K562 (cell line): ENCODE data around the gene CGN. TPM values are rescaled to one million over a fixed set of nuclear protein-coding genes. Genes with fewer than 3 reads are reported as not detected.

Experiments used
- ATAC-seq: fragments of 200-7000 bp; cut with Tn5 transposase; 3 replicates; pipeline ENCODE4 v1.9.1; 2020; ENCODE audit warnings: moderate library complexity
- BruUV-seq: library from RNA; stranded (reverse); fragments of 400-500 nt; replicated peaks from 2 replicates; lab custom pipeline; 2021; lab: Mats Ljungman, UMichigan
- CTCF ChIA-PET: fragments of 300-600 bp; formaldehyde crosslinking; extraction: SDS; loops from one replicate; lab custom pipeline; 2021; ENCODE audit warnings: low intra/inter-chr PET ratio; lab: Yijun Ruan, JAX
- POLR2A ChIA-PET: fragments of 300-600, 350-650 bp; sonication (Branson Sonifier 250); formaldehyde crosslinking; extraction: SDS; loops from one replicate; lab custom pipeline; 2021; ENCODE audit warnings: antibody characterized with exemption, inconsistent platforms; lab: Yijun Ruan, JAX
- DNase-seq, 4 experiments: peaks; one replicate each; pipeline versions ENCODE4 v3.0.0 to v3.0.0-alpha.2; 2011 to 2018; ENCODE audit warnings: low spot score in 3 of 4, mixed read lengths in 3 of 4; ENCODE audit errors: extremely low read depth in 1 of 4
- FAIRE-seq: peaks from 2 replicates; lab custom pipeline; 2011; peaks lifted over from hg19 to GRCh38; lab: Jason Lieb, UNC
- H2AFZ ChIP-seq: 2 replicates; pipeline ENCODE4 v1.6.0; 2011; ENCODE audit warnings: low read depth, low read length, control low read depth, inconsistent platforms
- H3K27ac ChIP-seq: fragments of 200-600 bp; 3 replicates; pipeline ENCODE4 v1.8.0; 2011; ENCODE audit warnings: low read depth, mild to moderate bottlenecking, control low read depth, inconsistent platforms, low read length, moderate library complexity, mixed read lengths; ENCODE audit errors: extremely low read depth
- H3K27me3 ChIP-seq, 2 experiments: fragments of 300-600 bp in 1 of 2; 2 replicates in 1 of 2; 3 replicates in 1 of 2; pipeline versions ENCODE4 v1.6.0 to v1.8.0; 2011; ENCODE audit warnings: inconsistent platforms in 2 of 2, low read length in 2 of 2, mild to moderate bottlenecking in 1 of 2, mixed read lengths in 1 of 2, moderate library complexity in 1 of 2; ENCODE audit not compliant: control insufficient read depth in 2 of 2, insufficient read depth in 2 of 2
- H3K36me3 ChIP-seq: fragments of 300-600 bp; 3 replicates; pipeline ENCODE4 v1.8.0; 2011; ENCODE audit warnings: mild to moderate bottlenecking, low read length, inconsistent platforms; ENCODE audit not compliant: control insufficient read depth, insufficient read depth
- H3K4me1 ChIP-seq, 2 experiments: fragments of 200-600 bp in 1 of 2; replicated peaks in 1 of 2; 2 replicates in 1 of 2; 3 replicates in 1 of 2; pipeline versions ENCODE4 v1.5.1 to v1.8.0; 2011; ENCODE audit warnings: inconsistent platforms in 2 of 2, low read length in 2 of 2, mild to moderate bottlenecking in 1 of 2, mixed read lengths in 1 of 2, moderate library complexity in 1 of 2; ENCODE audit not compliant: control insufficient read depth in 2 of 2, insufficient read depth in 2 of 2
- H3K4me2 ChIP-seq: 2 replicates; pipeline ENCODE4 v1.6.1; 2011; ENCODE audit warnings: low read length, control low read depth, inconsistent platforms, mixed read lengths; ENCODE audit not compliant: insufficient read depth
- H3K4me3 ChIP-seq: fragments of 200-600 bp; sonication (generic), shearing (Covaris generic); 2 replicates; pipeline ENCODE4 v1.5.1; 2016; ENCODE audit warnings: control low read depth, inconsistent platforms
- H3K79me2 ChIP-seq: fragments of 200-600 bp; 3 replicates; pipeline ENCODE4 v1.8.0; 2011; ENCODE audit warnings: low read length, inconsistent platforms; ENCODE audit not compliant: control insufficient read depth, insufficient read depth
- H3K9ac ChIP-seq, 2 experiments: 2 replicates each; pipeline versions ENCODE4 v1.6.0 to v1.6.1; 2011; ENCODE audit warnings: low read depth in 2 of 2, low read length in 2 of 2, control low read depth in 1 of 2, inconsistent platforms in 1 of 2, mild to moderate bottlenecking in 1 of 2, mixed read lengths in 1 of 2; ENCODE audit not compliant: insufficient read depth in 1 of 2
- H3K9me1 ChIP-seq: one replicate; pipeline ENCODE4 v1.6.0; 2011; ENCODE audit warnings: inconsistent platforms, mild to moderate bottlenecking, low read length, moderate library complexity; ENCODE audit not compliant: control insufficient read depth, insufficient read depth
- H3K9me3 ChIP-seq: replicated peaks from 2 replicates; pipeline ENCODE4 v1.5.1; 2011; ENCODE audit warnings: low read depth, low read length, inconsistent platforms; ENCODE audit not compliant: control insufficient read depth, insufficient read depth
- H4K20me1 ChIP-seq: replicated peaks from 2 replicates; pipeline ENCODE4 v1.6.1; 2011; ENCODE audit warnings: low read length, inconsistent platforms, mixed read lengths; ENCODE audit not compliant: control insufficient read depth, insufficient read depth
- MEF2D ChIP-seq: conservative IDR thresholded peaks from 2 replicates; pipeline ENCODE4 v1.6.1; 2016; ENCODE audit warnings: low read depth, missing genetic modification characterization, missing compliant biosample characterization
- POLR2AphosphoS5 ChIP-seq: IDR thresholded peaks from 2 replicates; pipeline ENCODE4 v1.6.1; 2011; ENCODE audit warnings: mild to moderate bottlenecking, low read depth, low read length, moderate library complexity; ENCODE audit not compliant: control insufficient read depth, insufficient read depth
- PURB ChIP-seq: sonication (generic); formaldehyde crosslinking; IDR thresholded peaks from 2 replicates; pipeline ENCODE4 v1.9.0; 2021; ENCODE audit warnings: low read depth, mild to moderate bottlenecking, missing genetic modification reagents
- RBBP5 ChIP-seq: fragments of 200-600 bp; sonication (generic); IDR thresholded peaks from 2 replicates; pipeline ENCODE4 v1.6.1; 2012; ENCODE audit warnings: borderline replicate concordance, mild to moderate bottlenecking, low read length, control low read depth, inconsistent platforms; ENCODE audit not compliant: insufficient read depth, poor library complexity, severe bottlenecking
- SMARCB1 ChIP-seq: IDR thresholded peaks from 2 replicates; pipeline ENCODE4 v1.6.1; 2011; ENCODE audit warnings: improper control_type of control experiment, low read depth; ENCODE audit not compliant: insufficient read length
- TEAD4 ChIP-seq, 2 experiments: sonication (generic) in 1 of 2; formaldehyde crosslinking in 1 of 2; IDR thresholded peaks; 2 replicates each; pipeline versions ENCODE4 v1.6.1 to v1.8.0; 2012 to 2022; ENCODE audit warnings: borderline replicate concordance in 1 of 2, inconsistent platforms in 1 of 2, low read length in 1 of 2, mild to moderate bottlenecking in 1 of 2, missing genetic modification reagents in 1 of 2
- TRIM25 ChIP-seq: fragments of 450-650 bp; IDR thresholded peaks from 2 replicates; pipeline ENCODE4 v1.7.0; 2016; ENCODE audit warnings: borderline replicate concordance
- ZNF175 ChIP-seq: fragments of 200-800 bp; sonication (Bioruptor generic); IDR thresholded peaks from 2 replicates; pipeline ENCODE4 v1.6.1; 2016; ENCODE audit warnings: low read depth, mild to moderate bottlenecking, missing genetic modification characterization, missing compliant biosample characterization
- ZNF408 ChIP-seq: fragments of 250-450 bp; sonication (Bioruptor Pico); IDR thresholded peaks from 2 replicates; pipeline ENCODE4 v1.4.0; 2020; ENCODE audit warnings: low read depth, mild to moderate bottlenecking, moderate library complexity
- WGBS: fragments of 100-300 bp; shearing (Covaris generic); methylation state at CpG from one replicate; pipeline ENCODE4 v1.1.6; 2016; ENCODE audit warnings: low coverage, mixed read lengths; ENCODE audit not compliant: insufficient coverage; ENCODE audit errors: missing lambda C conversion rate; 5-methylcytosine and 5-hydroxymethylcytosine counted together
- in situ Hi-C: fragments of 300-500 bp; cut with MboI; formaldehyde crosslinking; loops from 4 replicates; pipeline ENCODE4 v1.15.0; 2018; ENCODE audit warnings: inconsistent platforms, mixed read lengths
- intact Hi-C: fragments of 100-400 bp; cut with micrococcal nuclease; formaldehyde crosslinking; loops from 2 replicates; pipeline ENCODE4 v1.14.2; 2022
- polyA plus RNA-seq, 8 experiments: library from polyadenylated mRNA; depleted of rRNA in 4 of 8; stranded (reverse) in 5 of 8; unstranded in 3 of 8; fragments of >200 nt; fragmentation: Nextera tagmentation in 2 of 8; fragmentation: Illumina TruSeq in 1 of 8; extraction: Ambion mirVana in 2 of 8; extraction: Trizol in 1 of 8; gene quantifications; 2 replicates each; pipeline versions ENCODE4 v1.2.1 to v1.2.3, GENCODE V29; 2011 to 2014; ENCODE audit warnings: inconsistent platforms in 1 of 8, missing spikeins in 1 of 8
- total RNA-seq, 7 experiments: library from RNA; depleted of rRNA in 6 of 7; stranded (reverse); fragments of >200 nt in 6 of 7; fragmentation: Illumina TruSeq in 2 of 7; extraction: Trizol in 2 of 7; gene quantifications; 2 replicates each; pipeline versions ENCODE4 v1.2.1 to v1.2.3, GENCODE V29; 2011 to 2021; ENCODE audit warnings: low replicate concordance in 1 of 7
- TF ChIP-seq, protein P1 (sequence below): sonication (generic); formaldehyde crosslinking; IDR thresholded peaks from 2 replicates; pipeline ENCODE4 v1.8.1; 2023; ENCODE audit warnings: mild to moderate bottlenecking, missing genetic modification reagents

The CGN gene
- total and polyA plus RNA-seq, 9 of the 15 experiments (the other 6 are each of a cell fraction or from before 2014, with no cell fraction given), result 0.03 to 1.4 (median 0.14) TPM; not detected in 2

- no TSS peak for BruUV-seq
- H3K79me2 ChIP-seq, result no peaks in the 10 kb centered on the region
- ATAC-seq (no peak), FAIRE-seq (no peak), DNase-seq (no peak)
- no peaks in the 10 kb centered on the region for H3K27me3 ChIP-seq
- no peak overlapping the region for H2AFZ ChIP-seq
- in situ Hi-C loops, result no loop called here
- no peak overlapping the region for H3K27ac ChIP-seq
- 11% methylated on average over 2 of the region's 2 CpGs for WGBS
- ChIA-PET POLR2A (interaction anchor here (0.7 kb wide), 1 partner anchor 70 kb away, joined by 3 read pairs; no protein-coding TSS in a partner anchor), CTCF (no interaction called here)
- H3K4me3 ChIP-seq, result no peak overlapping the region
- H3K4me1 ChIP-seq, result no peaks in the 10 kb centered on the region
- no peak overlapping the region for H3K4me2 ChIP-seq
- H3K36me3 ChIP-seq, result no peaks in the 10 kb centered on the region
- H3K9ac ChIP-seq, result no peak overlapping the region
- intact Hi-C loops, result no loop called here
- no peak for TF ChIP-seq POLR2AphosphoS5
- TF ChIP-seq ZNF175 (CRISPR knock-in tag), result no peak
- TF ChIP-seq MEF2D (tag), result no peak
- no peak for TF ChIP-seq RBBP5
- TF ChIP-seq, protein P1, sequence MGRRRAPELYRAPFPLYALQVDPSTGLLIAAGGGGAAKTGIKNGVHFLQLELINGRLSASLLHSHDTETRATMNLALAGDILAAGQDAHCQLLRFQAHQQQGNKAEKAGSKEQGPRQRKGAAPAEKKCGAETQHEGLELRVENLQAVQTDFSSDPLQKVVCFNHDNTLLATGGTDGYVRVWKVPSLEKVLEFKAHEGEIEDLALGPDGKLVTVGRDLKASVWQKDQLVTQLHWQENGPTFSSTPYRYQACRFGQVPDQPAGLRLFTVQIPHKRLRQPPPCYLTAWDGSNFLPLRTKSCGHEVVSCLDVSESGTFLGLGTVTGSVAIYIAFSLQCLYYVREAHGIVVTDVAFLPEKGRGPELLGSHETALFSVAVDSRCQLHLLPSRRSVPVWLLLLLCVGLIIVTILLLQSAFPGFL (CRISPR knock-in tag), result no peak
- TF ChIP-seq TRIM25, result no peak
- TF ChIP-seq TEAD4 (IDR thresholded peaks at IDR 0.05; ENCODE audit: low read length), result no peak
- no peak for TF ChIP-seq TEAD4 (CRISPR knock-in tag; IDR thresholded peaks at IDR 0.05; ENCODE audit: borderline replicate concordance)
- no peak for TF ChIP-seq PURB
- TF ChIP-seq SMARCB1, result no peak
- TF ChIP-seq ZNF408 (CRISPR knock-in tag), result no peak
- no peaks in the 10 kb centered on the region for H3K9me1 ChIP-seq
- H3K9me3 ChIP-seq, result peaks cover 2% of the 10 kb centered on the region; the same call in 1 of the 2 replicates
- H4K20me1 ChIP-seq, result no peaks in the 10 kb centered on the region
Observed at GRCh38 chr1:151478923-151479322, 32.3 kb upstream of the CGN start.
